ENCODE data around the gene PGF.

- TF ChIP-seq YY1 (IDR thresholded peaks at IDR 0.05; ENCODE audit: insufficient read depth, insufficient read length) (no peak), SUZ12 (IDR thresholded peaks at IDR 0.05; ENCODE audit: extremely low read depth, insufficient read depth, insufficient read length) (no peak), ZNF274 (IDR thresholded peaks at IDR 0.05; ENCODE audit: low read depth, low read length) (no peak)
Measured at GRCh38 chr14:74924061-74924460, 31.3 kb downstream of the PGF start.
